VCaP (cell line): ENCODE measurements around the gene NFATC1.

ENCODE experiments used
- H3K27ac ChIP-seq: fragments of 450-650 bp; 2 replicates; pipeline ENCODE4 v1.5.1; 2017
- CTCF ChIP-seq: fragments of 450-650 bp; conservative IDR thresholded peaks from 2 replicates; pipeline ENCODE4 v1.5.1; 2017; ENCODE audit warnings: mild to moderate bottlenecking, moderate library complexity

NFATC1 gene

GRCh38 chr18:79545255-79545654, 149.5 kb downstream of the NFATC1 start:
- TF ChIP-seq CTCF, result no peak
- H3K27ac ChIP-seq, result no peak overlapping the region

GRCh38 chr18:79545736-79546171, 150.0 kb downstream of the NFATC1 start:
- no peak for TF ChIP-seq CTCF
- no peak overlapping the region for H3K27ac ChIP-seq

- no peak overlapping the region for H3K27ac ChIP-seq
- TF ChIP-seq CTCF, result no peak
Measured at GRCh38 chr18:79546781-79547272, 151.1 kb downstream of the NFATC1 start.

GRCh38 chr18:79547413-79548076, 151.8 kb downstream of the NFATC1 start:
- H3K27ac ChIP-seq, result no peak overlapping the region
- no peak for TF ChIP-seq CTCF

GRCh38 chr18:79548077-79548450, 152.3 kb downstream of the NFATC1 start:
- no peak overlapping the region for H3K27ac ChIP-seq
- TF ChIP-seq CTCF, result no peak

- H3K27ac ChIP-seq, result no peak overlapping the region
- no peak for TF ChIP-seq CTCF
Measured at GRCh38 chr18:79548621-79548985, 152.9 kb downstream of the NFATC1 start.

- TF ChIP-seq CTCF, result no peak
Measured at GRCh38 chr18:79548986-79549637, 153.4 kb downstream of the NFATC1 start.

More at GRCh38 chr18:79548986-79549637, 153.4 kb downstream of the NFATC1 start:
- no peak overlapping the region for H3K27ac ChIP-seq
